ENCODE data around the gene ELFN2. TPM values are rescaled to one million over a fixed set of nuclear protein-coding genes. Genes with fewer than 3 reads are reported as not detected.
"Not testable (repeated sequence)": the region's sequence is repeated elsewhere in the genome, so short reads cannot be mapped to it uniquely, and the experiment has no call there.

Gene ELFN2
- polyA plus RNA-seq, 4 donors: 0.07 to 0.16 TPM; not detected in 2

DNA sequence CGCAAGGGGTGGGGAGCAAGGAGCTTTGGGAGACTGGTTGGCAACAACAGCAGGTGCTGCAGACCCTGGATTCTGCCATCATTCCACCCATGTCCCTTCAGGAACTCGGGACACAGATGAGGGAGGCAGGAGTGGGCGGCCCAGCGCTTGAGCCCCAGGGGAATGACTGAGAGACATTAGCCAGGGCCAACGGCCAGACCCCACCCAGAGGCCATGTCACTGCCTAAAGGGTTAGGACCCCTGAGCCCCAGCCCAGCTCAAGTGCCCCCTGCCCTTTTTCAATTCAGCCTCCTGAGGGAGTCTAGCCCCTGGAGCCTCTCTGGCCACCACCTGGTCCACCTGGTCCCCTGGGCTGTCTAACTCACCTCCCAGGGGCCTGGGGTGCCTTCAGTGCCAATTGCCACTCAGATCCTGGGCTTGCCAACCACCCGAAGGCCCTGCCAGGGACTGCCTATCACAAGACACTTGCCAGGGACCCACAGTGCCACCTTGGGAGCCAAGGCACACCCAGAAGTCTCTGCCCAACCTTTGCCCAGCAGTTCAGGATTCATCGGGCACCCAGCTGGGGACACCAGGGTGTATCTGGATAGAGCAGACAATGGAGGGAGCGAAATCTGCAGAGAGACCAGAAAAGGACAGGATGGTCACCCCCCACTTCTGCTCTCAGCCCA, 42.3 kb upstream of the ELFN2 start:
- FAIRE-seq: no peak
- Histone ChIP-seq H3K4me1 (ENCODE audit: control insufficient read depth in 3 of 3, insufficient read depth in 2 of 3, low read depth in 1 of 3, low read length in 2 of 3) (peaks cover 0 to 6% (median 0%) of the 10 kb centered on the region in 3 donors), H3K36me3 (ENCODE audit: control insufficient read depth in 3 of 3, insufficient read depth in 2 of 3, low read depth in 1 of 3, low read length in 3 of 3) (peaks cover 0 to 7% (median 0%) of the 10 kb centered on the region in 3 donors), H3K27ac (ENCODE audit: low read depth in 1 of 3, low read length in 2 of 3) (peak overlapping the region in 1 of 3 donors; percentile 54), H3K9me3 (ENCODE audit: control insufficient read depth in 2 of 2, insufficient read depth in 1 of 2, low read depth in 1 of 2, low read length in 1 of 2) (no peaks in the 10 kb centered on the region), H3K4me3 (ENCODE audit: low read depth in 1 of 3, low read length in 3 of 3) (no peak overlapping the region), H3K27me3 (ENCODE audit: control insufficient read depth in 3 of 3, insufficient read depth in 3 of 3, low read length in 3 of 3) (no peaks in the 10 kb centered on the region)
- 56 to 71% (median 70%) methylated on average over 8 of the region's 8 CpGs for WGBS, 3 donors
- peak in 1 of 2 donors; percentile 89 for DNase-seq

DNA sequence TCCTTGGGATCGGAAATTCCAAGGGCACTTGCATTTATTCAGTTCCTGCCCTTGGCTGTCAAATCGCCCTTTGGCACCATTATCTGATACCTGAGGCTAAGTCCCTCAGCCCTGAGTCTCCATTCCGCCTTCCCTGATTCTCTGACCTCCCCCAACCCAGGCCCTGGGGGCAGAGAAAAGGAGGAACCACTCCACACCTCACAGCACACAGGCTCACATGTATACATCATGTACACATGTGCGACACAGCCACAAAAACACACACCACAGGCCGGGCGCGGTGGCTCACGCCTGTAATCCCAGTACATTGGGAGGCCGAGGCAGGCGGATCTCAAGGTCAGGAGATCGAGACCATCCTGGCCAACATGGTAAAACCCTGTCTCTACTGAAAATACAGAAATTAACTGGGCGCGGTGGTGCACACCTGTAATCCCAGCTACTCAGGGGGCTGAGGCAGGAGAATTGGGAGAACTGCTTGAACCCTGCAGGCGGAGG, 41.0 kb upstream of the ELFN2 start:
- not testable (repeated sequence) for H3K36me3 ChIP-seq (ENCODE audit: control insufficient read depth in 3 of 3, insufficient read depth in 2 of 3, low read depth in 1 of 3, low read length in 3 of 3); FAIRE-seq

DNA sequence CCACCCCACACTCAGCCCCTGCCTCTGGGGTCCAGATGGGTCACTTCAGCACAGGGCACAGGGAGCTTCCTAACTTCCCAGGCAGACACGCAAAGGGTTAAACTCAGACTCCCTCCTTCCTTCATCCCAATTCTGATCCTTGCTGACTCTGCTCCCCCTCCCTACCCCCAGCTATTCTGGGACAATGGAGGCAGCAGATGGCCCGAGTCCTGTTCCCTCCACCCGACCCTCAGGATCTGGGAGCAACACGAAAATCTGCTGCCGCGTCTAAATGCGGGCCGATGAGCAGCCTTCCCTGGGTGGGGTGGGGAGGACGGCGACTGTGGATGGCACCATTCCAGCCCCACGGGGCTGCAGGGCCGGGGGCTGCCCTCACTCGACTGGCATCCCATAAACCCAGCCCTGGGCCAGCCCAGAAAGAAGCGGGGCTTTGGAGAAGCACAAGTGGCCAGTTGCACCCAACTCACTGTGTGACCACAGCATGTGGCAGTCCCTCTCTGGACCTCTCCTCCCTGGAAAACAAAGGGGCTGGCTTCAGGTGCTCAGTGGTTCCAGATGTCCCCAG, 40.2 kb upstream of the ELFN2 start:
- FAIRE-seq (no peak), DNase-seq (no peak)
- Histone ChIP-seq H3K4me3 (ENCODE audit: low read depth in 1 of 3, low read length in 3 of 3) (no peak overlapping the region), H3K4me1 (ENCODE audit: control insufficient read depth in 3 of 3, insufficient read depth in 2 of 3, low read depth in 1 of 3, low read length in 2 of 3) (peaks cover 0 to 6% (median 0%) of the 10 kb centered on the region in 3 donors), H3K36me3 (ENCODE audit: control insufficient read depth in 3 of 3, insufficient read depth in 2 of 3, low read depth in 1 of 3, low read length in 3 of 3) (peaks cover 0 to 3% (median 0%) of the 10 kb centered on the region in 3 donors), H3K27ac (ENCODE audit: low read depth in 1 of 3, low read length in 2 of 3) (no peak overlapping the region), H3K27me3 (ENCODE audit: control insufficient read depth in 3 of 3, insufficient read depth in 3 of 3, low read length in 3 of 3) (peaks cover 0 to 1% (median 0%) of the 10 kb centered on the region in 3 donors), H3K9me3 (ENCODE audit: control insufficient read depth in 2 of 2, insufficient read depth in 1 of 2, low read depth in 1 of 2, low read length in 1 of 2) (no peaks in the 10 kb centered on the region)
- 65 to 82% (median 73%) methylated on average over 14 of the region's 14 CpGs for WGBS, 3 donors

More for the DNA sequence above, 41.0 kb upstream of the ELFN2 start:
- DNase-seq: peak in 1 of 2 donors; percentile 31
- not testable (repeated sequence) for H3K27ac ChIP-seq (ENCODE audit: low read depth in 1 of 3, low read length in 2 of 3); H3K4me3 ChIP-seq (ENCODE audit: low read depth in 1 of 3, low read length in 3 of 3); H3K4me1 ChIP-seq (ENCODE audit: control insufficient read depth in 3 of 3, insufficient read depth in 2 of 3, low read depth in 1 of 3, low read length in 2 of 3); H3K27me3 ChIP-seq (ENCODE audit: control insufficient read depth in 3 of 3, insufficient read depth in 3 of 3, low read length in 3 of 3); H3K9me3 ChIP-seq (ENCODE audit: control insufficient read depth in 2 of 2, insufficient read depth in 1 of 2, low read depth in 1 of 2, low read length in 1 of 2)
- WGBS, 3 donors: 85 to 91% (median 86%) methylated on average over 14 of the region's 14 CpGs

DNA sequence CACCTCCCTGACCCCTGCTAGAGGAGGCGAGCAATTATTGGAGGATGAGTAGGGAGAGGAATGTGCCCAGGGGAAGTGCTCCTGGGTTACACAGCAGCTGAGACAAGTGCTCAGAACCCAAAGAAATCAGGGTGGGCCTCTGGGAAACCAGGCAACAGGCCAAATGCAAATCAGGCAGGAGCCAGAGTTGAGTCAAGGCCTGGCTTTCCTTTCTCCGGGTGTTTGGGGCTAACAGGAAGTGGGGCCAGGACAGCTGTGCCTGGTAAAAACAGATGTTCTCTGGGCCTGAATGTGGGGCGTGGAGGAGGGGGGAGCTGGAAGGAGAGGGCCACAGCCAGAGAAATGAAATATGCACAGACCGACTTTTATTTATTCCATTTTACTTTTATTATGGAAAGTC, 36.9 kb upstream of the ELFN2 start:
- 43 to 69% (median 55%) methylated on average over 4 of the region's 4 CpGs for WGBS, 3 donors

DNA sequence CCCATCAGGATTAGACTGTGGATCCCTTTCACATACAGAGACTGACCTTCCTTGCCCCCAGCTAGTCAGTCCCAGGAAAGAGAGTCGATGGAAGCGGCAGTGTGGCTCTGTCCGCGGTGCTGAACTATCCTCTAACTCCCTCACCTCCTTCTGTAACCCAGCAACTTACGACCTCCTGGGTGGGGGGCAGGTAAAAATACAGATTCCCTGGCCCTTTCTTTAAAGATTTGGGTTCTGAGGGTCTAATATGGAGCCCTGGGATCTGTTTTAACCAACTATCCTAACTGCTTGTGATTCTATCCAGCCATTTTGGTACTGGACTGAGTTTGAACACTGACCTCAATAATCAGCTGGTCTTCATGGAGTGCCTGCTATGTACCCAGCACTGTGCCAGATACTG, 35.7 kb upstream of the ELFN2 start:
- 10 to 14% (median 14%) methylated on average over 5 of the region's 5 CpGs for WGBS, 3 donors
- H3K27me3 ChIP-seq (ENCODE audit: control insufficient read depth in 3 of 3, insufficient read depth in 3 of 3, low read length in 3 of 3): peaks cover 0 to 7% (median 0%) of the 10 kb centered on the region in 3 donors
- H3K9me3 ChIP-seq (ENCODE audit: control insufficient read depth in 2 of 2, insufficient read depth in 1 of 2, low read depth in 1 of 2, low read length in 1 of 2): no peaks in the 10 kb centered on the region
- FAIRE-seq (no peak), DNase-seq (peak; percentile 31 to 63)
- H3K4me3 ChIP-seq (ENCODE audit: low read depth in 1 of 3, low read length in 3 of 3): no peak overlapping the region
- no peak overlapping the region for H3K27ac ChIP-seq (ENCODE audit: low read depth in 1 of 3, low read length in 2 of 3)
- no peaks in the 10 kb centered on the region for H3K36me3 ChIP-seq (ENCODE audit: control insufficient read depth in 3 of 3, insufficient read depth in 2 of 3, low read depth in 1 of 3, low read length in 3 of 3)
- no peaks in the 10 kb centered on the region for H3K4me1 ChIP-seq (ENCODE audit: control insufficient read depth in 3 of 3, insufficient read depth in 2 of 3, low read depth in 1 of 3, low read length in 2 of 3)

More for the DNA sequence above, 36.9 kb upstream of the ELFN2 start:
- H3K27me3 ChIP-seq (ENCODE audit: control insufficient read depth in 3 of 3, insufficient read depth in 3 of 3, low read length in 3 of 3): peaks cover 0 to 4% (median 0%) of the 10 kb centered on the region in 3 donors
- H3K4me3 ChIP-seq (ENCODE audit: low read depth in 1 of 3, low read length in 3 of 3): no peak overlapping the region
- DNase-seq: no peak
- no peaks in the 10 kb centered on the region for H3K9me3 ChIP-seq (ENCODE audit: control insufficient read depth in 2 of 2, insufficient read depth in 1 of 2, low read depth in 1 of 2, low read length in 1 of 2)
- H3K4me1 ChIP-seq (ENCODE audit: control insufficient read depth in 3 of 3, insufficient read depth in 2 of 3, low read depth in 1 of 3, low read length in 2 of 3): no peaks in the 10 kb centered on the region
- no peak overlapping the region for H3K27ac ChIP-seq (ENCODE audit: low read depth in 1 of 3, low read length in 2 of 3)
- H3K36me3 ChIP-seq (ENCODE audit: control insufficient read depth in 3 of 3, insufficient read depth in 2 of 3, low read depth in 1 of 3, low read length in 3 of 3): no peaks in the 10 kb centered on the region
- FAIRE-seq: no peak

DNA sequence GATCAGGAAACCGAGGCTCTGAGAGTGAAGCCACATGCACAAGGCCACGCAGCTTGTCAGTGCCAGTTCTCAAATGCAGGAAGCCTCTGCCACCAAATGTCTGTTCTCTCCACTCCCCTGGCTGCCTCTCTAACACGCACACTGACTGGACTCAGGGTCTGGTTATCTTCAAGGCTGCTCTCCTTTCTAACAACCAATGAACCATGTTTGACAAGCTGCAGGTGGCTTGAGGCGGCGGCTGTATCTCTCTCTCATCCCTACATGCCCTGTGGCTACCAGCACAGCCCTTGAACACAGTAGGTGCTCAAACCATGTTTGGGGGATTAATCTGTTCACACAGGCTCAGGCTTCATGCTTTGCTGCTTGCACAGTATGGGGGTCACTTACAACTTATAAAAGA, 35.2 kb upstream of the ELFN2 start:
- DNase-seq (no peak), FAIRE-seq (no peak)
- Histone ChIP-seq H3K9me3 (ENCODE audit: control insufficient read depth in 2 of 2, insufficient read depth in 1 of 2, low read depth in 1 of 2, low read length in 1 of 2) (no peaks in the 10 kb centered on the region), H3K27me3 (ENCODE audit: control insufficient read depth in 3 of 3, insufficient read depth in 3 of 3, low read length in 3 of 3) (peaks cover 0 to 7% (median 0%) of the 10 kb centered on the region in 3 donors), H3K4me1 (ENCODE audit: control insufficient read depth in 3 of 3, insufficient read depth in 2 of 3, low read depth in 1 of 3, low read length in 2 of 3) (no peaks in the 10 kb centered on the region), H3K4me3 (ENCODE audit: low read depth in 1 of 3, low read length in 3 of 3) (no peak overlapping the region), H3K27ac (ENCODE audit: low read depth in 1 of 3, low read length in 2 of 3) (no peak overlapping the region), H3K36me3 (ENCODE audit: control insufficient read depth in 3 of 3, insufficient read depth in 2 of 3, low read depth in 1 of 3, low read length in 3 of 3) (no peaks in the 10 kb centered on the region)
- 53 to 63% (median 54%) methylated on average over 5 of the region's 5 CpGs for WGBS, 3 donors

DNA sequence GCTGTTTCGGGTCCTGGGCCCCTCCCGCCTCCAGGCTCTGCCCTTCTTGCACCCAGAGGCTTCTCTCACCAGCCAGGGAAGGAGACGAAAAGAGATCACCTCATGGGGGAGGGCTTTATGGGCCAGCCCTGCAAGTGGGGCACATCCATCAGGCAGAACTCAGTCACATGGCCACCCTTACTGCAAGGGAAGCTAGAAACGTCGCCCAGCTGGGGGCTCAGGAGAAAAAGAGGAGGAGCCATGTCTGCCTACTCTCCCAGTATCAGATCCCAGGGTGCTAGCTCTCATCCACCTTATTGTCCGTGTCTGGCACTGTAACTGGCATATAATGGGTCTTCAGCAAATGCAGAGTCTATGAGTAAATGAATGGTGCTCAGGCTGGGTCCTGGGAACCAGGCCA, 34.7 kb upstream of the ELFN2 start:
- 43 to 48% (median 44%) methylated on average over 6 of the region's 6 CpGs for WGBS, 3 donors
- Histone ChIP-seq H3K27me3 (ENCODE audit: control insufficient read depth in 3 of 3, insufficient read depth in 3 of 3, low read length in 3 of 3) (peaks cover 0 to 7% (median 0%) of the 10 kb centered on the region in 3 donors), H3K4me1 (ENCODE audit: control insufficient read depth in 3 of 3, insufficient read depth in 2 of 3, low read depth in 1 of 3, low read length in 2 of 3) (no peaks in the 10 kb centered on the region), H3K9me3 (ENCODE audit: control insufficient read depth in 2 of 2, insufficient read depth in 1 of 2, low read depth in 1 of 2, low read length in 1 of 2) (no peaks in the 10 kb centered on the region), H3K27ac (ENCODE audit: low read depth in 1 of 3, low read length in 2 of 3) (no peak overlapping the region), H3K36me3 (ENCODE audit: control insufficient read depth in 3 of 3, insufficient read depth in 2 of 3, low read depth in 1 of 3, low read length in 3 of 3) (no peaks in the 10 kb centered on the region), H3K4me3 (ENCODE audit: low read depth in 1 of 3, low read length in 3 of 3) (no peak overlapping the region)
- FAIRE-seq (no peak), DNase-seq (no peak)

DNA sequence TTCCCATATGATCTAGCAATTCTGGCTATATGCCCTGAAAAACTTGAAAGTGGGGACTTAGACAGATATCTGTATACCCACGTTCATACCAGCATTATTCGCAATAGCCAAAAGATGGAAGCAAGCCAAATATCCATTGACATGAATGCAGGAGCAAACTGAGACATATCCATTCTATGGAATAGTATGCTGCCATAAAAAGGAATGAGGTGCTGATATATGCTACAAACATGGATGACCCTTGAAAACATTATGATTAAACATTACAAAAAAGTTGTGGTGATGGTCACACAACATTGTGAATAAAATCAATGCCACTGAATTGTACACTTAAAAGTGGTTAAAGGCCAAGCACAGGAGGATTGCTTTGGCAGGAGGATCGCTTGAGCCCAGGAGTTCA, 33.4 kb upstream of the ELFN2 start:
- Histone ChIP-seq H3K27me3 (ENCODE audit: control insufficient read depth in 3 of 3, insufficient read depth in 3 of 3, low read length in 3 of 3) (peaks cover 0 to 7% (median 0%) of the 10 kb centered on the region in 3 donors), H3K4me1 (ENCODE audit: control insufficient read depth in 3 of 3, insufficient read depth in 2 of 3, low read depth in 1 of 3, low read length in 2 of 3) (no peaks in the 10 kb centered on the region), H3K4me3 (ENCODE audit: low read depth in 1 of 3, low read length in 3 of 3) (no peak overlapping the region), H3K27ac (ENCODE audit: low read depth in 1 of 3, low read length in 2 of 3) (no peak overlapping the region), H3K9me3 (ENCODE audit: control insufficient read depth in 2 of 2, insufficient read depth in 1 of 2, low read depth in 1 of 2, low read length in 1 of 2) (no peaks in the 10 kb centered on the region), H3K36me3 (ENCODE audit: control insufficient read depth in 3 of 3, insufficient read depth in 2 of 3, low read depth in 1 of 3, low read length in 3 of 3) (no peaks in the 10 kb centered on the region)
- FAIRE-seq: no peak
- WGBS, 3 donors: 74 to 86% (median 79%) methylated on average over 3 of the region's 3 CpGs
- DNase-seq: no peak
